HCT116 (cell line): ENCODE measurements around the gene PTPN4. TPM values are rescaled to one million over a fixed set of nuclear protein-coding genes. Genes with fewer than 3 reads are reported as not detected.

Source experiments
- ATAC-seq: fragments of 200-7000 bp; cut with Tn5 transposase; 2 replicates; pipeline ENCODE4 v1.9.1; 2020; ENCODE audit warnings: mild to moderate bottlenecking, moderate library complexity
- BruUV-seq: library from RNA; stranded (reverse); fragments of 400-500 nt; replicated peaks from 2 replicates; lab custom pipeline; 2021; lab: Mats Ljungman, UMichigan
- CTCF ChIA-PET: fragments of 300-600 bp; sonication (Branson Sonifier 250); formaldehyde crosslinking; loops from one replicate; lab custom pipeline; 2021; ENCODE audit warnings: antibody characterized with exemption; lab: Charles Lee
- POLR2A ChIA-PET: fragments of 300-600, 350-600 bp; sonication (Branson Sonifier 250); formaldehyde crosslinking; loops from one replicate; lab custom pipeline; 2021; ENCODE audit warnings: antibody characterized with exemption; lab: Charles Lee
- RAD21 ChIA-PET, 2 experiments: fragments of 300-600 bp; sonication (Branson Sonifier 250); formaldehyde crosslinking; loops; one replicate each; lab custom pipeline; 2023; ENCODE audit warnings: low total read pairs in 2 of 2; ENCODE audit not compliant: uncharacterized antibody in 2 of 2, unreplicated experiment in 2 of 2, low non-redundant PET in 1 of 2; lab: Charles Lee
- DNase-seq: peaks from one replicate; pipeline ENCODE4 v3.0.0-alpha.2; 2010; ENCODE audit warnings: low read depth, low spot score
- H2AFZ ChIP-seq: fragments of 200-600 bp; shearing (Covaris generic), sonication (generic); 2 replicates; pipeline ENCODE4 v1.6.1; 2017; ENCODE audit warnings: low read depth, mixed run types, mixed read lengths, antibody characterized with exemption, low read length; ENCODE audit not compliant: poor library complexity, severe bottlenecking
- H3K27ac ChIP-seq: 2 replicates; pipeline ENCODE4 v1.5.1; 2012; ENCODE audit warnings: low read depth, low read length
- H3K27me3 ChIP-seq: fragments of 200-600 bp; sonication (generic); 2 replicates; pipeline ENCODE4 v1.6.1; 2016; ENCODE audit warnings: mixed run types, low read length, mixed read lengths; ENCODE audit not compliant: insufficient read depth
- H3K36me3 ChIP-seq, 2 experiments: fragments of 200-500 bp in 1 of 2; fragments of 200-600 bp in 1 of 2; sonication (Bioruptor generic) in 1 of 2; sonication (generic) in 1 of 2; 2 replicates each; pipeline versions ENCODE4 v1.5.1 to v1.6.1; 2014 to 2016; ENCODE audit warnings: low read length in 2 of 2, inconsistent platforms in 1 of 2, mixed read lengths in 1 of 2, mixed run types in 1 of 2; ENCODE audit not compliant: insufficient read depth in 2 of 2, control insufficient read depth in 1 of 2
- H3K4me1 ChIP-seq, 2 experiments: fragments of 200-600 bp in 1 of 2; sonication (generic) in 1 of 2; 2 replicates each; pipeline versions ENCODE4 v1.5.1 to v1.6.1; 2012 to 2017; ENCODE audit warnings: low read length in 2 of 2, inconsistent platforms in 1 of 2, mild to moderate bottlenecking in 1 of 2, mixed read lengths in 1 of 2, mixed run types in 1 of 2, moderate library complexity in 1 of 2; ENCODE audit not compliant: insufficient read depth in 2 of 2, control insufficient read depth in 1 of 2
- H3K4me2 ChIP-seq: fragments of 200-600 bp; sonication (generic); 2 replicates; pipeline ENCODE4 v1.6.1; 2017; ENCODE audit warnings: mixed run types, low read length, mixed read lengths
- H3K4me3 ChIP-seq, 2 experiments: fragments of 200-600 bp in 1 of 2; sonication (generic) in 1 of 2; replicated peaks in 1 of 2; 2 replicates each; pipeline ENCODE4 v1.5.1; 2011 to 2016; ENCODE audit warnings: low read length in 2 of 2, control low read depth in 1 of 2, low read depth in 1 of 2, mild to moderate bottlenecking in 1 of 2, mixed read lengths in 1 of 2, mixed run types in 1 of 2
- H3K79me2 ChIP-seq: fragments of 200-600 bp; sonication (generic); 2 replicates; pipeline ENCODE4 v1.6.1; 2017; ENCODE audit warnings: mild to moderate bottlenecking, mixed run types, low read length, moderate library complexity, mixed read lengths; ENCODE audit not compliant: insufficient read depth
- H3K9ac ChIP-seq: fragments of 200-600 bp; sonication (generic); 2 replicates; pipeline ENCODE4 v1.6.1; 2016; ENCODE audit warnings: low read length, mixed read lengths
- H3K9me2 ChIP-seq: fragments of 200-600 bp; sonication (generic), shearing (Covaris generic); 2 replicates; pipeline ENCODE4 v1.6.1; 2017; ENCODE audit warnings: mixed run types, mild to moderate bottlenecking, moderate library complexity; ENCODE audit not compliant: insufficient read depth
- H3K9me3 ChIP-seq, 2 experiments: fragments of 200-500 bp in 1 of 2; fragments of 200-600 bp in 1 of 2; sonication (Bioruptor generic) in 1 of 2; sonication (generic) in 1 of 2; 2 replicates each; pipeline ENCODE4 v1.6.1; 2014 to 2017; ENCODE audit warnings: low read length in 2 of 2, mixed read lengths in 2 of 2, inconsistent platforms in 1 of 2, low read depth in 1 of 2, mild to moderate bottlenecking in 1 of 2, mixed run types in 1 of 2, moderate library complexity in 1 of 2; ENCODE audit not compliant: control insufficient read depth in 1 of 2, insufficient read depth in 1 of 2
- H4K20me1 ChIP-seq: fragments of 200-600 bp; sonication (generic), shearing (Covaris generic); 2 replicates; pipeline ENCODE4 v1.6.1; 2017; ENCODE audit warnings: mixed run types, mild to moderate bottlenecking, moderate library complexity; ENCODE audit not compliant: insufficient read depth
- CTCF ChIP-seq, 3 experiments: fragments of 200-600 bp in 1 of 3; sonication (generic) in 1 of 3; IDR thresholded peaks in 2 of 3; conservative IDR thresholded peaks in 1 of 3; 2 replicates each; pipeline ENCODE4 v1.5.1; 2012 to 2017; ENCODE audit warnings: low read depth in 2 of 3, low read length in 2 of 3, antibody characterized with exemption in 1 of 3, borderline replicate concordance in 1 of 3, control low read depth in 1 of 3, mild to moderate bottlenecking in 1 of 3, mixed read lengths in 1 of 3, mixed run types in 1 of 3, moderate library complexity in 1 of 3; ENCODE audit not compliant: insufficient read depth in 1 of 3
- EGR1 ChIP-seq: IDR thresholded peaks from 2 replicates; pipeline ENCODE4 v1.6.1; 2012; ENCODE audit warnings: low read depth
- ELF1 ChIP-seq: IDR thresholded peaks from 2 replicates; pipeline ENCODE4 v1.6.1; 2012; ENCODE audit warnings: low read depth, borderline replicate concordance
- EZH2phosphoT487 ChIP-seq: fragments of 200-600 bp; IDR thresholded peaks from 2 replicates; pipeline ENCODE4 v1.6.1; 2018; ENCODE audit warnings: antibody characterized with exemption, borderline replicate concordance
- FOSL1 ChIP-seq: IDR thresholded peaks from 2 replicates; pipeline ENCODE4 v1.6.1; 2012; ENCODE audit warnings: low read depth
- MAX ChIP-seq: IDR thresholded peaks from 2 replicates; pipeline ENCODE4 v1.6.1; 2012
- POLR2A ChIP-seq: IDR thresholded peaks from 2 replicates; pipeline ENCODE4 v1.7.0; 2011; ENCODE audit warnings: borderline replicate concordance; ENCODE audit not compliant: insufficient read depth, insufficient read length; ENCODE audit errors: extremely low read depth
- RAD21 ChIP-seq: IDR thresholded peaks from 2 replicates; pipeline ENCODE4 v1.6.1; 2012; ENCODE audit warnings: low read depth, mild to moderate bottlenecking
- SIN3A ChIP-seq: IDR thresholded peaks from 2 replicates; pipeline ENCODE4 v1.6.1; 2012; ENCODE audit warnings: low read depth
- SP1 ChIP-seq: IDR thresholded peaks from 2 replicates; pipeline ENCODE4 v1.6.1; 2012; ENCODE audit warnings: low read depth
- SRF ChIP-seq: IDR thresholded peaks from 2 replicates; pipeline ENCODE4 v1.6.1; 2012; ENCODE audit warnings: low read depth
- TCF7L2 ChIP-seq: IDR thresholded peaks from 2 replicates; pipeline ENCODE4 v1.7.0; 2011; ENCODE audit warnings: borderline replicate concordance, inconsistent platforms; ENCODE audit not compliant: insufficient read depth, insufficient read length; ENCODE audit errors: extremely low read depth
- YY1 ChIP-seq: IDR thresholded peaks from 2 replicates; pipeline ENCODE4 v1.6.1; 2011; ENCODE audit warnings: low read length, low read depth, moderate library complexity, mild to moderate bottlenecking; ENCODE audit not compliant: insufficient replicate concordance; ENCODE audit errors: extremely low read depth
- ZBTB33 ChIP-seq: IDR thresholded peaks from 2 replicates; pipeline ENCODE4 v1.6.1; 2011; ENCODE audit warnings: mild to moderate bottlenecking, low read length, moderate library complexity; ENCODE audit not compliant: insufficient replicate concordance; ENCODE audit errors: extremely low read depth
- ZFX ChIP-seq: fragments of 450-650 bp; IDR thresholded peaks from 2 replicates; pipeline ENCODE4 v1.6.1; 2017
- ZNF274 ChIP-seq: fragments of 200-500 bp; sonication (Bioruptor generic); IDR thresholded peaks from 2 replicates; pipeline ENCODE4 v1.6.1; 2014; ENCODE audit warnings: mild to moderate bottlenecking, low read depth, low read length, inconsistent platforms
- intact Hi-C: fragments of 100-400 bp; cut with micrococcal nuclease; formaldehyde crosslinking; loops from 2 replicates; pipeline ENCODE4 v1.10.0; 2022
- total RNA-seq: library from RNA; stranded (reverse); gene quantifications from one replicate; pipeline ENCODE4 v1.2.1, GENCODE V29; 2021; ENCODE audit not compliant: unreplicated experiment

PTPN4 gene
- total RNA-seq, 1 experiment from 2014 or later = 38.4 TPM

- TF ChIP-seq ELF1 (no peak), EZH2phosphoT487 (no peak), EGR1 (no peak), ZFX (no peak), ZNF274 (no peak), MAX (no peak), SRF (no peak), SP1 (no peak), ZBTB33 (no peak), YY1 (no peak)
Measured at GRCh38 chr2:119711352-119711751, 48.4 kb upstream of the PTPN4 start (continued).

GRCh38 chr2:119712571-119712970 lies 47.2 kb upstream of the PTPN4 start:
- Histone ChIP-seq H2AFZ (no peak overlapping the region), H3K4me3 (no peak overlapping the region), H3K27me3 (no peaks in the 10 kb centered on the region), H3K4me2 (no peak overlapping the region), H3K4me1 (no peaks in the 10 kb centered on the region), H3K36me3 (no peaks in the 10 kb centered on the region), H4K20me1 (no peaks in the 10 kb centered on the region), H3K27ac (no peak overlapping the region), H3K79me2 (no peaks in the 10 kb centered on the region), H3K9me2 (no peaks in the 10 kb centered on the region), H3K9ac (no peak overlapping the region)
- BruUV-seq = no TSS peak
- ChIA-PET RAD21 (no interaction called here), POLR2A (no interaction called here), CTCF (no interaction called here)
- intact Hi-C loops = no loop called here
- DNase-seq (no peak), ATAC-seq (no peak)
- TF ChIP-seq TCF7L2 = no peak
- no peak for TF ChIP-seq SP1
- TF ChIP-seq CTCF (IDR thresholded peaks at IDR 0.05 in 2 of 3, conservative IDR thresholded peaks at IDR 0.05 in 1 of 3; ENCODE audit: borderline replicate concordance in 1 of 3, insufficient read depth in 1 of 3, low read depth in 2 of 3, low read length in 2 of 3) = no peak
- no peak for TF ChIP-seq RAD21
- TF ChIP-seq FOSL1 = no peak
- TF ChIP-seq POLR2A = no peak
- TF ChIP-seq EGR1 = no peak
- no peak for TF ChIP-seq ZFX
- TF ChIP-seq SIN3A = no peak
- no peak for TF ChIP-seq YY1
- no peak for TF ChIP-seq SRF
- TF ChIP-seq, all 23 proteins: peak for 0
- no peaks in the 10 kb centered on the region for H3K9me3 ChIP-seq
